ENCODE data around the gene ARHGAP26.

DNA sequence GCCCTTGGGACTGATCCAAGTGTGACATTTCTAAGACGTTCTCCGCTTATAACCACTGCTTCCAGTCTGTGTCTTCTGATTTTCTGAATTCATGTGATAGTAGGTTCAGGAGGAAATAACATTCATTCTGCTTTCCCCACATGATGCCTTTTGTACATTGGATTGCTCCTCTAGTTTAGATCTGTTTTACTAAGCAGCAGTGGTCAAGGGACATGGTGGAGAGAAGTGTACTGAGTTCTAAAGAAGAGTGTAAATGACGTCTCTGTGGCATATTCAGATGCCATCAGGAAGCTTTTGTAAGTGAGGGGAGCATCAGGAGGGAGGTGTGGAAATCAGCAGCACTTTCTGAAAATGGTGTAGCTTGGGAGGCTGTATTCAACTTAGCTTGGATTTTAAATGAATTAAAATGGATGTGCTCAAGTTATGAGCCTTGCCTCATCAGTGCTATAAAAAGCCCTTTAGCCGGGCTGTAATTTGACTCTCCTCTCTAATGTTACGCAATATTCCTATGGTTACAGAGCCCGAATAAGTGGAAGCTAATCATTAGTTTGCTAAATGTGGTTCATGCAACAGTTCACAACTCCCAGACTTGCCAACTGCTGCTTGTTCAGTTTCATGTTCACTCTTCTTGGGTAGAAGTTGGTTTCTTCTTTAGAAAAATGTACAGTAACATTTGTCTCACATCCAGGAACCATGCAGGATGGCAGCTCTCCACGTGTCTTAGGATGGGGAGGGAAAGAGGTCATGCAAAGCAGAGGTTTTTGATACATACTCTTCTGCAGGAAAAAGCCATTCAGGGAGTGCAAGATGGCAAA is 281.3 kb downstream of the ARHGAP26 start:
- TF ChIP-seq, protein P1, sequence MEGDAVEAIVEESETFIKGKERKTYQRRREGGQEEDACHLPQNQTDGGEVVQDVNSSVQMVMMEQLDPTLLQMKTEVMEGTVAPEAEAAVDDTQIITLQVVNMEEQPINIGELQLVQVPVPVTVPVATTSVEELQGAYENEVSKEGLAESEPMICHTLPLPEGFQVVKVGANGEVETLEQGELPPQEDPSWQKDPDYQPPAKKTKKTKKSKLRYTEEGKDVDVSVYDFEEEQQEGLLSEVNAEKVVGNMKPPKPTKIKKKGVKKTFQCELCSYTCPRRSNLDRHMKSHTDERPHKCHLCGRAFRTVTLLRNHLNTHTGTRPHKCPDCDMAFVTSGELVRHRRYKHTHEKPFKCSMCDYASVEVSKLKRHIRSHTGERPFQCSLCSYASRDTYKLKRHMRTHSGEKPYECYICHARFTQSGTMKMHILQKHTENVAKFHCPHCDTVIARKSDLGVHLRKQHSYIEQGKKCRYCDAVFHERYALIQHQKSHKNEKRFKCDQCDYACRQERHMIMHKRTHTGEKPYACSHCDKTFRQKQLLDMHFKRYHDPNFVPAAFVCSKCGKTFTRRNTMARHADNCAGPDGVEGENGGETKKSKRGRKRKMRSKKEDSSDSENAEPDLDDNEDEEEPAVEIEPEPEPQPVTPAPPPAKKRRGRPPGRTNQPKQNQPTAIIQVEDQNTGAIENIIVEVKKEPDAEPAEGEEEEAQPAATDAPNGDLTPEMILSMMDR (IDR thresholded peaks at IDR 0.05), result no peak
- TF ChIP-seq POLR2A (IDR thresholded peaks at IDR 0.05; ENCODE audit: low read depth), result no peak
